K562 (cell line): ENCODE results near the gene TRDMT1. TPM values are rescaled to one million over a fixed set of nuclear protein-coding genes. Genes with fewer than 3 reads are reported as not detected.
A peak's percentile ranks its signal among the peaks of the same experiment; 100 is the strongest.

Experiments
- ATAC-seq: fragments of 200-7000 bp; cut with Tn5 transposase; 3 replicates; pipeline ENCODE4 v1.9.1; 2020; ENCODE audit warnings: moderate library complexity
- BruUV-seq: library from RNA; stranded (reverse); fragments of 400-500 nt; replicated peaks from 2 replicates; lab custom pipeline; 2021; lab: Mats Ljungman, UMichigan
- CTCF ChIA-PET: fragments of 300-600 bp; formaldehyde crosslinking; extraction: SDS; loops from one replicate; lab custom pipeline; 2021; ENCODE audit warnings: low intra/inter-chr PET ratio; lab: Yijun Ruan, JAX
- POLR2A ChIA-PET: fragments of 300-600, 350-650 bp; sonication (Branson Sonifier 250); formaldehyde crosslinking; extraction: SDS; loops from one replicate; lab custom pipeline; 2021; ENCODE audit warnings: antibody characterized with exemption, inconsistent platforms; lab: Yijun Ruan, JAX
- DNase-seq, 4 experiments: peaks; one replicate each; pipeline versions ENCODE4 v3.0.0 to v3.0.0-alpha.2; 2011 to 2018; ENCODE audit warnings: low spot score in 3 of 4, mixed read lengths in 3 of 4; ENCODE audit errors: extremely low read depth in 1 of 4
- FAIRE-seq: peaks from 2 replicates; lab custom pipeline; 2011; peaks lifted over from hg19 to GRCh38; lab: Jason Lieb, UNC
- H2AFZ ChIP-seq: 2 replicates; pipeline ENCODE4 v1.6.0; 2011; ENCODE audit warnings: low read depth, low read length, control low read depth, inconsistent platforms
- H3K27ac ChIP-seq: fragments of 200-600 bp; 3 replicates; pipeline ENCODE4 v1.8.0; 2011; ENCODE audit warnings: low read depth, mild to moderate bottlenecking, control low read depth, inconsistent platforms, low read length, moderate library complexity, mixed read lengths; ENCODE audit errors: extremely low read depth
- H3K27me3 ChIP-seq, 2 experiments: fragments of 300-600 bp in 1 of 2; 2 replicates in 1 of 2; 3 replicates in 1 of 2; pipeline versions ENCODE4 v1.6.0 to v1.8.0; 2011; ENCODE audit warnings: inconsistent platforms in 2 of 2, low read length in 2 of 2, mild to moderate bottlenecking in 1 of 2, mixed read lengths in 1 of 2, moderate library complexity in 1 of 2; ENCODE audit not compliant: control insufficient read depth in 2 of 2, insufficient read depth in 2 of 2
- H3K36me3 ChIP-seq: fragments of 300-600 bp; 3 replicates; pipeline ENCODE4 v1.8.0; 2011; ENCODE audit warnings: mild to moderate bottlenecking, low read length, inconsistent platforms; ENCODE audit not compliant: control insufficient read depth, insufficient read depth
- H3K4me1 ChIP-seq, 2 experiments: fragments of 200-600 bp in 1 of 2; replicated peaks in 1 of 2; 2 replicates in 1 of 2; 3 replicates in 1 of 2; pipeline versions ENCODE4 v1.5.1 to v1.8.0; 2011; ENCODE audit warnings: inconsistent platforms in 2 of 2, low read length in 2 of 2, mild to moderate bottlenecking in 1 of 2, mixed read lengths in 1 of 2, moderate library complexity in 1 of 2; ENCODE audit not compliant: control insufficient read depth in 2 of 2, insufficient read depth in 2 of 2
- H3K4me2 ChIP-seq: 2 replicates; pipeline ENCODE4 v1.6.1; 2011; ENCODE audit warnings: low read length, control low read depth, inconsistent platforms, mixed read lengths; ENCODE audit not compliant: insufficient read depth
- H3K4me3 ChIP-seq: fragments of 200-600 bp; sonication (generic), shearing (Covaris generic); 2 replicates; pipeline ENCODE4 v1.5.1; 2016; ENCODE audit warnings: control low read depth, inconsistent platforms
- H3K79me2 ChIP-seq: fragments of 200-600 bp; 3 replicates; pipeline ENCODE4 v1.8.0; 2011; ENCODE audit warnings: low read length, inconsistent platforms; ENCODE audit not compliant: control insufficient read depth, insufficient read depth
- H3K9ac ChIP-seq, 2 experiments: 2 replicates each; pipeline versions ENCODE4 v1.6.0 to v1.6.1; 2011; ENCODE audit warnings: low read depth in 2 of 2, low read length in 2 of 2, control low read depth in 1 of 2, inconsistent platforms in 1 of 2, mild to moderate bottlenecking in 1 of 2, mixed read lengths in 1 of 2; ENCODE audit not compliant: insufficient read depth in 1 of 2
- H3K9me1 ChIP-seq: one replicate; pipeline ENCODE4 v1.6.0; 2011; ENCODE audit warnings: inconsistent platforms, mild to moderate bottlenecking, low read length, moderate library complexity; ENCODE audit not compliant: control insufficient read depth, insufficient read depth
- H3K9me3 ChIP-seq: replicated peaks from 2 replicates; pipeline ENCODE4 v1.5.1; 2011; ENCODE audit warnings: low read depth, low read length, inconsistent platforms; ENCODE audit not compliant: control insufficient read depth, insufficient read depth
- H4K20me1 ChIP-seq: replicated peaks from 2 replicates; pipeline ENCODE4 v1.6.1; 2011; ENCODE audit warnings: low read length, inconsistent platforms, mixed read lengths; ENCODE audit not compliant: control insufficient read depth, insufficient read depth
- FOXP4 ChIP-seq: sonication (generic); formaldehyde crosslinking; IDR thresholded peaks from 2 replicates; pipeline ENCODE4 v1.8.0; 2022; ENCODE audit warnings: mild to moderate bottlenecking, missing genetic modification reagents, borderline replicate concordance
- KAT2B ChIP-seq: IDR thresholded peaks from one replicate; pipeline ENCODE4 v1.6.1; 2012; ENCODE audit warnings: low read depth, mild to moderate bottlenecking, control low read depth, inconsistent platforms, low read length, moderate library complexity
- NELFE ChIP-seq: IDR thresholded peaks from 2 replicates; pipeline ENCODE4 v1.6.1; 2011; ENCODE audit warnings: mild to moderate bottlenecking; ENCODE audit not compliant: insufficient read depth, insufficient read length
- REST ChIP-seq, 2 experiments: fragments of 450-650 bp; formaldehyde crosslinking in 1 of 2; IDR thresholded peaks; 2 replicates each; pipeline versions ENCODE4 v1.4.0 to v1.6.1; 2014 to 2020; ENCODE audit warnings: mild to moderate bottlenecking in 2 of 2, borderline replicate concordance in 1 of 2, low read depth in 1 of 2
- SUPT5H ChIP-seq: fragments of 450-650 bp; IDR thresholded peaks from 2 replicates; pipeline ENCODE4 v1.6.1; 2016
- ZBTB12 ChIP-seq: fragments of 250-450 bp; sonication (Bioruptor Pico); IDR thresholded peaks from 2 replicates; pipeline ENCODE4 v1.4.0; 2020
- WGBS: fragments of 100-300 bp; shearing (Covaris generic); methylation state at CpG from one replicate; pipeline ENCODE4 v1.1.6; 2016; ENCODE audit warnings: low coverage, mixed read lengths; ENCODE audit not compliant: insufficient coverage; ENCODE audit errors: missing lambda C conversion rate; 5-methylcytosine and 5-hydroxymethylcytosine counted together
- in situ Hi-C: fragments of 300-500 bp; cut with MboI; formaldehyde crosslinking; loops from 4 replicates; pipeline ENCODE4 v1.15.0; 2018; ENCODE audit warnings: inconsistent platforms, mixed read lengths
- intact Hi-C: fragments of 100-400 bp; cut with micrococcal nuclease; formaldehyde crosslinking; loops from 2 replicates; pipeline ENCODE4 v1.14.2; 2022
- polyA plus RNA-seq, 8 experiments: library from polyadenylated mRNA; depleted of rRNA in 4 of 8; stranded (reverse) in 5 of 8; unstranded in 3 of 8; fragments of >200 nt; fragmentation: Nextera tagmentation in 2 of 8; fragmentation: Illumina TruSeq in 1 of 8; extraction: Ambion mirVana in 2 of 8; extraction: Trizol in 1 of 8; gene quantifications; 2 replicates each; pipeline versions ENCODE4 v1.2.1 to v1.2.3, GENCODE V29; 2011 to 2014; ENCODE audit warnings: inconsistent platforms in 1 of 8, missing spikeins in 1 of 8
- total RNA-seq, 7 experiments: library from RNA; depleted of rRNA in 6 of 7; stranded (reverse); fragments of >200 nt in 6 of 7; fragmentation: Illumina TruSeq in 2 of 7; extraction: Trizol in 2 of 7; gene quantifications; 2 replicates each; pipeline versions ENCODE4 v1.2.1 to v1.2.3, GENCODE V29; 2011 to 2021; ENCODE audit warnings: low replicate concordance in 1 of 7

The TRDMT1 gene
- total and polyA plus RNA-seq, 9 of the 15 experiments (the other 6 are each of a cell fraction or from before 2014, with no cell fraction given), result 5.4 to 12.6 (median 9.3) TPM

- peak; percentile 11; the same call in 1 of the 2 replicates for TF ChIP-seq SUPT5H
Observed at GRCh38 chr10:17231788-17232187, 30.3 kb upstream of the TRDMT1 start (continued).

GRCh38 chr10:17229967-17230682, 28.7 kb upstream of the TRDMT1 start:
- H3K9ac ChIP-seq, result peak overlapping the region; percentile 72 to 97
- FAIRE-seq (peak; percentile 48), ATAC-seq (peak; percentile 78), DNase-seq (peak; percentile 81 to 93 (median 86))
- in situ Hi-C loops, result no loop called here
- BruUV-seq, result no TSS peak
- peak overlapping the region; percentile 71 for H3K4me3 ChIP-seq
- ChIA-PET POLR2A (interaction anchor here (0.6 to 3.5 kb wide), 22 partner anchors 8 to 708 kb away, joined by 3 to 26 read pairs (median 4); partner anchors contain the start of genes RSU1 and TRDMT1), CTCF (interaction anchor here (2.3 kb wide), 1 partner anchor 339 kb away, joined by 7 read pairs; no protein-coding TSS in a partner anchor)
- H3K36me3 ChIP-seq, result peaks cover 46% of the 10 kb centered on the region
- H3K79me2 ChIP-seq, result peaks cover 45% of the 10 kb centered on the region
- H3K9me3 ChIP-seq, result no peaks in the 10 kb centered on the region
- no peaks in the 10 kb centered on the region for H4K20me1 ChIP-seq
- H3K27ac ChIP-seq, result peak overlapping the region; percentile 77
- H3K27me3 ChIP-seq, result no peaks in the 10 kb centered on the region
- H3K9me1 ChIP-seq, result no peaks in the 10 kb centered on the region
- WGBS, result 2% methylated on average over 40 of the region's 43 CpGs
- H3K4me1 ChIP-seq, result peaks cover 21 to 36% of the 10 kb centered on the region in 2 experiments; a peak in 4 of 5 replicates
- peak overlapping the region; percentile 95 for H2AFZ ChIP-seq
- H3K4me2 ChIP-seq, result peak overlapping the region; percentile 86
- intact Hi-C loops, result loop anchor here (1.0 to 2.0 kb wide), 2 partner anchors 227 to 339 kb away; no protein-coding TSS in a partner anchor
- 0 out of 2 replicates have a peak, but pooled peaks have one; percentile 30 for TF ChIP-seq REST (IDR thresholded peaks at IDR 0.05; ENCODE audit: borderline replicate concordance)
- 0 out of 2 replicates have a peak, but pooled peaks have one; percentile 44 for TF ChIP-seq REST (CRISPR knock-in tag; IDR thresholded peaks at IDR 0.05; ENCODE audit: low read depth)
- peak; percentile 67 for TF ChIP-seq ZBTB12 (CRISPR knock-in tag)
- no peak for TF ChIP-seq NELFE
- TF ChIP-seq FOXP4 (CRISPR knock-in tag), result peak; percentile 21; the same call in 1 of the 2 replicates
- no peak for TF ChIP-seq KAT2B
